T47D (cell line): ENCODE data around the gene SH2D5.

Source experiments
- DNase-seq, 2 experiments: peaks; one replicate each; pipeline versions ENCODE4 v3.0.0 to v3.0.0-alpha.2; 2011 to 2012; ENCODE audit warnings: low read depth in 1 of 2, low spot score in 1 of 2
- JUND ChIP-seq: IDR thresholded peaks from 2 replicates; pipeline ENCODE4 v1.6.1; 2012; ENCODE audit warnings: low read depth
- in situ Hi-C: cut with HindIII; loops from 2 replicates; pipeline ENCODE4 v1.10.0; 2016; ENCODE audit warnings: low sequenced_read_pairs, low pct_unique_long_range_greater_than_20kb

SH2D5 gene

DNA sequence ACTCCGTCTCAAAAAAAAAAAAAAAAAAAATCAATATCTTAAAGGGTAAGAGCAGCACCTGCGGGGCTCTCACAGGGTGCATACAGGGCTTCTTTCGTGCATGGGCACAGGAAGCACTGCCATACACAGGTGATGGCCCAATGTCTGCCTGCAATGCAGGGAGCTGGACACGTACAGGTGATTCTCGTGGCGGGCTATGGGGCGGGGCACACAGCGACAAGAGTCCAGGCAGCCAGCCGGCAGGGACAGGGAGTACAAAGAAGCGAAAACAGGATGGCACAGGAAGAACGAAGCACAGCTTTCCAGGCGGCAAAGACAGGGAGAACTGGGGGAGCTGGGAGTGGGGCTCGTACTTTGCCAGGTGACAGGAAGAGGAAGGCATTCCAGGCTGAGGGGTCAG, 16.3 kb downstream of the SH2D5 start:
- in situ Hi-C loops, result no loop called here
- no peak for TF ChIP-seq JUND
- no peak for DNase-seq

- TF ChIP-seq JUND, result no peak
- in situ Hi-C loops, result no loop called here
- no peak for DNase-seq
These were observed 17.1 kb downstream of the SH2D5 start for GRCh38 chr1:20715406-20715805.

DNA sequence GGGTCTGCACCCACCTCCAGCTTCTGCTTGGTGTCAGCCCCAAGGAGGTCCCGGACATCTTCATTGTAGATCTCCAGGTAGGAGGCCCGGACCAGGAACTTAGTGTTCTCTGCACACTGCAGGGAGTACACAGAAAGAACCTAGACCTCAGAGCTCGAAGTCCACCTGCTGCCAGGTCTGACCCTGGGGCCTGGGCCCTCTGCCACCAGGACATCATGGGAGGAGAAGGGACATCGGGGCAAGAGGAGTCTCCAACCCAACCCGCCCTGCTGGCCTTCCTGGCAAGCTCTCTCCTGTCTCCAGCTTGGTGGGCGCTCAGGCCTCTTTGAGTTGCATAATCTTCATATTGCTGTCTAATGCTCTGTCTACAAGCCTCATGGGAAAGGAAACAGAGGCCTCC, 19.1 kb downstream of the SH2D5 start:
- no peak for DNase-seq
- in situ Hi-C loops, result no loop called here
- TF ChIP-seq JUND, result no peak

DNA sequence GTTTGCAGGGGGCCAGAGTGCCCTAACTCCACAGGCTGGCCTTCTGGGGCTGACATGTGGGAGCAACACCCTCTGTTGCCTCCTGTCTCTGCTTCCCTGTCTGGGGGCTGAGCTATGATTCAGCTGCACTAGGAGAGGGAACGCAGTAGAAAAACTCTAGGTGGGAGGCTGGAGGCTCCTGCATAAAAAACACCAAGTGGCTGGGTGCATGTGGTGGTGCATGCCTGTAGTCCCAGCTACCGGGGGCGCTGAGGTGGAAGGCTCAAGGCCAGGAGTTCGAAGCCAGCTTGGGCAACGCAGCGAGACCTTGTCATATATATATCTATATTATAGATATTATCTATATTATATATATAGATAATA, 20.3 kb downstream of the SH2D5 start:
- in situ Hi-C loops, result no loop called here
- DNase-seq, result no peak
- no peak for TF ChIP-seq JUND

- no peak for TF ChIP-seq JUND
- DNase-seq, result no peak
- in situ Hi-C loops, result no loop called here
These were observed 21.0 kb downstream of the SH2D5 start for GRCh38 chr1:20711285-20712214.

DNA sequence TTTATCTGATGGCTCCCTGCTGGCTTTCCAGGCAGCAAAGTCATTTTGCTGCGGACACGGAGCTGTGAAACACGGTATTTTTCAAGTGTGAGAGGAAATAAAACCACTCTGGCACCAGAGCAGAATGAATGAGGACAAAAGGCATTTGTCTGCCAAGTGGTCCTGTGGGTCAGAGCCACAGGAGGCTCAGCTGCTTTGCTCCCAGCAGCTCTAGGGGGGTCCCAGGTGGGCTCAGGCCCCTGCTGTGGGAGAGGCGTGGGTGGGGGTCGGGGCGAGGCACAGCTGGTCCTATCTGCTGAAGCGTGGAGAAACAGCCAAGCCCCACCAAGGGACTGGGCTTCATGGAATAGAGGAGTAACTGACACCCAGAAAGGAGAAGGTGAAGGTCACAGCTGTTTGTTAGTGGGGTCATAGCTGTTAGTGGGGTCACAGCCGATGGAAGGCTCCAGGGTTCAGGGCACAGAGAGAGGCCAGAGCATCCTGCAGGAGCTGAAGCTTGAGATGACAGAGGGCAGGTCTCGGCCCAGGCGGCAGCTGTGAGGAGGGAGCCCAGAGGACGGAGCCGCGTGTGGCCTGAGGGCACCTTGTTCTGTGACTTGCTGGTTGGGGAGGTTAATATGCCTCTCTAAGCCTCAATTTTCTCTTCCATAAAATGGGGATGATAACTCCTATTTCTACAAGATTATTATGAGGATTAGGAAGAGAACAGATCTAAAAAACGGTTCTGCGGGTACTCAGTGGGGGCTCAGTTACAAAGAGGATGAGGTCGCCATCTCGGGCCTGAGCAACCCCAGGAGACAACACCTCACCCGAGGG, 21.8 kb downstream of the SH2D5 start:
- in situ Hi-C loops, result no loop called here
- no peak for DNase-seq
- no peak for TF ChIP-seq JUND

DNA sequence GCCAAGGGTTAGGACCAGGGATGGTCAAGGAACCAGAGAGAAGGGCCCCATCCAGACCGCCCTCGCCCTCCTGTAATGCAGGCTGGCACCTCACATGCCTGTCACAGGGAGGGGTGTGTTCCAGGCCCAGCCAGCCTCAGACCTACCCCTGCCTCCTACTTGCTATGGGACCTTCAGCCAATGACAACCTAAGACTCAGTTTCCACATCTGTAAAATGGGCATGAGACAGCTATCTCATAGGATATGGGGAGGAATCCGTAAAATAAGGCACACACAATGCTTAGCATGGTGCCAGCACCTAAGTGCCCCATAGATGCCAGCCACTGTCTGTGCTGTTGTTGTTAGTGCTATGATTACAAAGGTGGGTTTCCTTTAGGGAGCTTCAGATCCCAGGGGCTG, 22.6 kb downstream of the SH2D5 start:
- in situ Hi-C loops, result no loop called here
- DNase-seq, result no peak
- TF ChIP-seq JUND, result no peak

- in situ Hi-C loops, result no loop called here
- no peak for TF ChIP-seq JUND
- DNase-seq, result no peak
These were observed 23.6 kb downstream of the SH2D5 start for GRCh38 chr1:20708891-20709290.

DNA sequence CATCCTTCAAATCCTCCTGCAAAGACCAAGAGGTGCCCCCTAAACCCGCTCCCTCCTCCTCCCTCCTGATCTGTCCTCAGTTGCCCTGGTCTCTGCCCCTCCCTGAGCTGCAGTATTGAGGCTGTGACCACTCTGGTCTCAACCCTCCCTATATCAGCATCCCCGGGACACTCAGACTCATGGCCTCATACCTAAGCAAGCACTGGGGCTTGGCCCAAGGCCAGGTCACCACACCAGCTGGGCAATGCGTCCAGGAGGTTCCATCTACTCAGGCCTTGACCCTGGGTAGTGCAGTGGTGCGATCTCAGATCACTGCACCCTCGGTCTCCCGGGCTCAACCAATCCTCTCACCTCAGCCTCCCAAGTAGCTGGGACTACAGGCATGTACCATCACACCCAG, 24.4 kb downstream of the SH2D5 start:
- in situ Hi-C loops, result no loop called here
- no peak for TF ChIP-seq JUND
- no peak for DNase-seq

- TF ChIP-seq JUND, result no peak
- in situ Hi-C loops, result no loop called here
- DNase-seq, result no peak
These were observed 25.7 kb downstream of the SH2D5 start for GRCh38 chr1:20706841-20707240.

DNA sequence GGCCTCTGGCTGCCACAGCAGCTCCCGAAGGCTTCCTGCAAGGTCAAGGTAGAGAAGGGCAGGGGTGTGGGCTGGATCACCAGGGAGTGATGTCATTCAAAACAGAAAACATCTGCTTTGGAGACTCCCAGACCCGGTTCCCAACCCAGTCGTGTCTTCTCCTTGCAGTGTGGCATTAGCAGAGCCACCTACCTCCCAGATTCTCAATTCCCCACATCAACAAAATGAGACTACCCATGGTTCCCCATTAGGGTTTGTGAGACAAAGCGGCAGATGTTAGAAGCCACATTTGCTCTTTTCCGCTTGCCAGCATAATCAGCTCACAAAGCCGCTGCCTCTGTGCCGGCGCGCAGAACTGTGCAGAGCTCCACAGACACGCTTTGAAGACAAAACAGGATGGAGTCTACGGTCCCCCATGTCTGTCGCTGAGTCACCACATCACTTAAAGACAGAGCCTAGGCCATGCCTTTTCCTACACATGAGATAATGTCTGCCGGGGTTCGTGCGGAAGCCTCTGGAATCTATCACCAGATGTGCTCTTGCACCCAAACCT, 27.2 kb downstream of the SH2D5 start:
- in situ Hi-C loops, result no loop called here
- no peak for DNase-seq
- TF ChIP-seq JUND, result no peak

DNA sequence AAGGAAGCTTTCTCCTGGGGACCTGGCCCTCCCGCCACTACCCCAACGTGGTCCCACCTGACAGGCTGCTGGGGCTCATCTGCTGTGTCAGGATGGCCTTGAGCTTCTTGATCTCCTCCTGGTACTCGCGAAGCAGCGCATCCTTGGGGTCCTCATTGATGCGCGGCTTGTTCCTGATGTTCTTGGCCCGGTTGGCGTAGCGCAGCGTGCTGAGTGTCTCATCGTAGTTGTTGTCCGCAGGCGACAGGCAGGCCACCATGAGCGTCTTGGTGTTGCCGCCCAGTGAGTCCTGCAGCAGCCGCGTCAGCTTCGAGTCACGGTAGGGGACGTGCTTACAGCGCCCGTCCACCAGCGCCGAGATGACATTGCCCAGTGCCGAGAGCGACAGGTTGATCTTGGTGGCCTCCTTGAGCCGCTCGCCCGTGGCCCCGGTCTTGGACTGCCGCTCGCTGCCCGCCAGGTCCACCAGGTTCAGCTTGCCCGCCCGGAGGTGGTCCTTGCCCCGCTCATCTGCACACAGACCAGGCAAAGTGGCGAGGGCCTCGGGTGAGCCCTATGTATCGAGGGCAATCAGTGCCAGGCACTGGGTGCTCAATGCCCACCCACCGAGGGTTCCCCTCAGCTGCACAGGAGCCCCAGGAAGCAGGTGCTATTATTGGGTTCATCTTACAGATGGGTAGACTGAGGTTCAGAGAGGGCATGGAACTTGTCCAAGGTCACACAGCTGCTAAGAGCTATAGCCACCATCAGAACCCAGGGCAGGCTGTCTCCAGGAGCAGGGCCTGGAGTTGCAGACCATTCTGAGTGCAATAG, 27.9 kb downstream of the SH2D5 start:
- in situ Hi-C loops, result no loop called here
- no peak for TF ChIP-seq JUND
- DNase-seq, result no peak
